DMS79 treated with DMSO at 0.1 percent for 48 hours (cell line): ENCODE data around the gene MASP2.
A peak's percentile ranks its signal among the peaks of the same experiment; 100 is the strongest.
"Not testable (repeated sequence)": the region's sequence is repeated elsewhere in the genome, so short reads cannot be mapped to it uniquely, and the experiment has no call there.

Experiments used
- DNase-seq: peaks from one replicate; lab custom pipeline; 2025; lab: John Stamatoyannopoulos, UW

MASP2 gene

GRCh38 chr1:11039351-11040104 lies 7.5 kb downstream of the MASP2 start:
- DNase-seq, result no peak

DNA sequence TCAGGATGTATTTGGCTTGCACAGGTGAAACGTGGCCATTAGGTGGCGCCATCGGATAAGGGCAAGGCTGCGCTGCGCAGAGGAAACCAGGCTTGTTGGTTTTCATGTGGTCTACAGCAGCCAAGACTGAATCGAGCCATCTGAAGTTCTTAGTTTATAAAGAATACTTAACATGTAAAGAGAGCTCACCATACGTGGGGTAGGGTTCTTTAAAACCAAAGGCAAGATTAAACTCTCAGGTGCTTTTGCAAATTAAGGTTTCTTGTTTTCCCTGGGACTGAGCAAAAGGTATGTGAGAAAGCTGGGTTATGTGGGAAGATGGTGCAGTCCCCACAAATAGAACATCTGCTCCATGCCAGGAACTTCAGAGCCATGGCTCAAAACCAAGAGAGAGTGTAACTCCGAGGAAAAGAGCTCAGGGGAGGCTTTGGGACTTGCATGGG lies 9.3 kb downstream of the MASP2 start:
- peak; percentile 92 for DNase-seq

- not testable (repeated sequence) for DNase-seq
Observed at GRCh38 chr1:11037019-11037739, 9.9 kb downstream of the MASP2 start.

DNA sequence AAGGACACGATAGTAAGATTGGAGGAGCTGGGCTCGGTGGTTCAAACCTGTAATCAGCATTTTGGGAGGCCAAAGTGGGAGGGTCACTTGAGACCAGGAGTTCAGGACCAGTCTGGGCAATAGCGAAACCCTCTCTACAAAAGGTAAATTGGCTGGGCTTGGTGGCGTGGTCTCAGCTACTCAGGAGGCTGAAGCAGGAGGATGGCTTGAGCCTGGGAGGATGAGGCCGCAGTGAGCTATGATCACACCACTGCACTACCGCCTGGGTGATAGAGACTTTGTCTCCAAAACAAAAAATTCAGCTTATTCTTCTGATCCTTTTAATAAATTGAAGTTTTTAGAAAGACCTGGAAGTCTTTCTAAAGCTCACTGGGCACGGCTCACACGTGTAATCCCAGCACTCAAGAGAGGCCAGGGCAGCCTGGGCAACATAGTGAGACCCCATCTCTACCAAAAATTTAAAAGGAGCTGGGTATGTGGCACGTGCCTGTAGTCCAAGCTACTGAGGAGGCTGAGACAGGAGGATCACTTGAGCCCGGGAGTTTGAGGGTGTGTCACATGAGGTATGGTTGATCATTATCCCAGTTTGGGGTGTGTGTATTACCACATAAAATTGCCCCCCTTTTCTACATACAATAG lies 15.3 kb downstream of the MASP2 start:
- DNase-seq, result no peak

GRCh38 chr1:11030865-11031264 lies 16.2 kb downstream of the MASP2 start:
- no peak for DNase-seq

DNA sequence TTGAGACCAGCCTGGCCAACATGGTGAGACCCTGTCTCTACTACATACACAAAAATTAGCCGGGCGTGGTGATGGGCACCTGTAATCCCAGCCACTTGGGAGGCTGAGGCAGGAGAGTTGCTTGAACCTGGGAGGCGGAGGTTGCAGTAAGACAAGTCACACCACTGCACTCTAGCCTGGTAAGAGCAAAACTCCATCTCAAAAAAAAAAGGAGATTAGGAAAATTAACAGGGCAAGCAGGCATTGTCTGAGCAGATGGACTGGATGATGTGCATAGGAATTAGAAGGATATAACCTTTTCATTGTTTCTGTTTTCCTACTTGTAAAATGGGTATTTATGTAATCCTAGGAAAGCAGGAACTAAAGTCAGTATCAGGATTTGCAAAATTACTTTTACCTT lies 19.0 kb downstream of the MASP2 start:
- no peak for DNase-seq

DNA sequence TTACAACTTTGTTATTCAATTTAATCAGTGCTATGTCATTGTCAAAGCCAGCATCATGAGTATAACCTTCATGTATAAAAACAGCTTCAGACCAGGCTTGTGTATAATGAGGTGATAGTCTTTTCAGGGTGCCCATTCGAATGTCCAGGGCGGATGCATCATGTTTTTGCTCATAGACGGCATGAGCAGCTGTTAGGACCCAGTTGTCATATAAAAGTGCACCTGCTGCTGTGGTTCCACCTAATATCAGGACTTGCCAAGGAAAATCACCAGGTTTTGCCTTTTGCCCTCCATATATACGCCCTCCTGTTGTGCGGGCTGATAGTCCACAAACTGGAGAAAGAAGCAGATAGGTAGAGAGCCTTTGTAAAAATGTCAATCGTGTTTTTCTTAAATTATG lies 19.7 kb downstream of the MASP2 start:
- no peak for DNase-seq

GRCh38 chr1:11026903-11027302 lies 20.1 kb downstream of the MASP2 start:
- DNase-seq, result no peak

GRCh38 chr1:11026052-11026451 lies 21.0 kb downstream of the MASP2 start:
- no peak for DNase-seq

- DNase-seq, result no peak
Observed at GRCh38 chr1:11025618-11026017, 21.4 kb downstream of the MASP2 start.

DNA sequence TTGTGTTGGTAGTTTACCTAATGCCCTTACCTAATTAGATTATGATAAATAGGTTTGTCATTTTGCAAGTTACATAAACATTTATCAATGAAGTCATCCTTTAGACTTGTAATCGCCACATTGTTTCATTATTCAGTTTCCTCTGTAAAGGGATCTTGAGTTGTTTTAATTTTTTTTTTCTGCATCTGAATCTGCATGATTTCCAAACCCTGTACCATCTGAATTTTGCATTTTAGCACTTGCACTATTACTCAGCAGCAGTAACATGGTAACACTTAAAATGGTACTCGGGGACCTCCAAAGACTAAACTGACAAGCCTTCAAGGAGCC lies 22.2 kb downstream of the MASP2 start:
- DNase-seq, result no peak

DNA sequence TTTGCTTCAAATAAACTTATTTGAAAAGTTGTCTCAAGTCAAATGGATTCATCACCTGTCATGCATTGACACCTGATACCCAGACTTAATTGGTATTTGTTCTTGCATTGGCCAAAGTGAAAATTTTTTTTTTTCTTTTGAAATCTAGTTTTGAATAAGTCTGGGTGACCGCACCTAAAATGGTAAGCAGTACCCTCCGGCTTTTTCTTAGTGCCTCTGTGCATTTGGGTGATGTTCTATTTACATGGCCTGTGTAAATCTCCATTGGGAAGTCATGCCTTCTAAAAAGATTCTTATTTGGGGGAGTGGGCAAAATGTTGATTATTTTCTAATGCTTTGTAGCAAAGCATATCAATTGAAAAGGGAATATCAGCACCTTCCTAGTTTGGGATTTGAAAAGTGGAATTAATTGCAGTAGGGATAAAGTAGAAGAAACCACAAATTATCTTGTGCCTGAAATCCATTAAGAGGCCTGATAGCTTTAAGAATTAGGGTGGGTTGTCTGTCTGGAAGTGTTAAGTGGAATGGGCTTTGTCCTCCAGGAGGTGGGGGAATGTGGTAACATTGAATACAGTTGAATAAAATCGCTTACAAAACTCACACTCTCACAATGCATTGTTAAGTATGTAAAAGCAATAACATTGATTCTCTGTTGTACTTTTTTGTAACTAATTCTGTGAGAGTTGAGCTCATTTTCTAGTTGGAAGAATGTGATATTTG lies 22.7 kb downstream of the MASP2 start:
- no peak for DNase-seq

GRCh38 chr1:11023201-11023600 lies 23.8 kb downstream of the MASP2 start:
- no peak for DNase-seq

DNA sequence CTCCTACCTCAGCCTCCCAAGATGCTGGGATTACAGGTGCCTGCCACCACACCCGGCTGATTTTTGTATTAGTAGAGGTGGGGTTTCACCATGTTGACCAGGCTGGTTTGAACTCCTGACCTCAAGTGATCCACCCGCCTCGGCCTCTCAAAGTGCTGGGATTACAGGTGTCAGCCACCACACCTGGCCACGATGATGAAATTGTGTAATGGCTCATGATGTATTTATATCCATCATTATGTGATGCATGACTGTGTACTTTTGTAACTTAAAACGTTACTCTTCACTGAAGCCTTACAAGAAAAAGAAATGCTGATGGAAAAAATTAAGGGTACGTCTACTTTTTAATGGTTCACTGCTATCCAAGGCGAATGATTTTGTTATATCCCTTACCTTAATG lies 27.1 kb downstream of the MASP2 start:
- no peak for DNase-seq

- not testable (repeated sequence) for DNase-seq
Observed at GRCh38 chr1:11019358-11019757, 27.7 kb downstream of the MASP2 start.

DNA sequence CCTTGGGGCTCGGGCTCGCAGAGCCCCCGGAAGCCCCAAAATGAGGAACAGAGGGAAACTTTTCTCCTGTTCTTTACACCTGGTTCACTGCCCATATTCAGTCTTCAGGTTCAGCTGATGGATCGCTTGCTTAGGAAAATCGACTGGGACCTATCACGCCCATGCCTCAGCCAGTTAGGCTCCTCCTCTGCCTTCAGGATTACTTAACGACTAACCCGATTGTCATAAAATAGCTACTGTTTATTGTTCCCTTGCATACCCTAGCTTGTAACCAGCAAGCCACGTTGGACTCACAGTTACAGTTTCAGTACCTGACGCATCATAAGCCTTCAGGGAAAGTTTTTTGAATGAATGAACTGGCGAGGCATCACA lies 33.9 kb downstream of the MASP2 start:
- peak; percentile 58 for DNase-seq

DNA sequence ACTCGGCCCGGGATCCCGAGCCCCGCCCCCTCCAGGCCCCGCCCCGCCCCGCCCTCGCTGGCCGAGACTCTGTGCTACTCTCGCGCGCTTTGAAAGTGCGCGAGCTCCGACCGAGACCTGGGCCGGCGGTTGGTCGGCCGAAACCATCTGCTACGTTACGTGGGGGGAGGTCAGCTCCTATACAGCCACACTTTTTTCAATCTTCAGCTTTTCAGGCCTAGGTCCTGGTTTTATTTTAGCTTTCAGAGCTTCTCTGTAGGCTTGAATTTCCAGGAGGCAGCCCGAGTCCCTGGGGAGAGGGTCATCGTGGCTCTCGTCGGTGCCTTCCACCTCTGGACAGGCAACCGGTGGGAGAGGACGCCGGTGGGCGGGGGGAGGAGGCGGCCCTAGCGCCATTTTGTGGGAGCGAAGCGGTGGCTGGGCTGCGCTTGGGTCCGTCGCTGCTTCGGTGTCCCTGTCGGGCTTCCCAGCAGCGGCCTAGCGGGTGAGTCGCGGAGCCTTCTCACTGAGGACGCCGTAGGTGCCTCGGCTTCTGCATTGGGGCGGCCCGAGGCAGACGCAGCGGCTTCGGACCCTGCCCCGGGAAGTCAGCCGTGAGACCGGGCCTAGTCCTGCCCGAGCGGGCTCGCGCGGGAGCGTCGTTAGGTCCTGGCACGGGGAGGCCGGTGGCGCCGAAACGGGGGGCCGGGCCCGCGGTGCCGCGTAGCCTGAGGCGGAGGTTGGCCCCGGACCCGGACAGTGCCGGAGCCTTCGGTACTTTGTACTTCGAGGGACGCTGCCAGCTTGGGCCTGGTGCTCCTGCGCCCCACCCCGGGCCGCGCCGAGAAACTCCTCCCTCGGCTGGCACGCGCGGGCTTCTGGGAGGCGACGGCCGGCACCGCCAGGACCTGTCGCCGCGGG lies 34.5 kb downstream of the MASP2 start, which contains the start of gene TARDBP:
TSS of gene TARDBP (plus strand) at position 395 of the 900 bp plus-strand sequence. CDS start 1,074 bp downstream, outside the sequence.
- DNase-seq, result peak; percentile 97

DNA sequence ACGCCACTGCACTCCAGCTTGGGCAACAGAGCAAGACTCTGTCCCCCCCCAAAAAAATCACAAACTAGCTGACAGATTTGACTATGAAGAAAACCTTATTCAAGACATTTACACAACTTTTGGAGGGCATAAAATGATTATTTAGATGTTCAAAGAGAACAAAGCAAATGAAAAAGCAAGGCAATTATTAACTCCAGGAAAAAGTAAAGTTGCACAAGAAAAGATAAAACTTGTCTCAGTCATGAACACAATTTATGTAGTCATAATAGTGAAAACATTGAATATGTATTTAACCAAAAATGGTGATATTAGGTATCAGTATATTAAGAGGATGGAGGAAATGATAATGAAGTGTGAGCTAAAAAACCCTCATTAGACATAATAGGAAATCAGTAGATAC lies 46.5 kb downstream of the MASP2 start:
- no peak for DNase-seq

DNA sequence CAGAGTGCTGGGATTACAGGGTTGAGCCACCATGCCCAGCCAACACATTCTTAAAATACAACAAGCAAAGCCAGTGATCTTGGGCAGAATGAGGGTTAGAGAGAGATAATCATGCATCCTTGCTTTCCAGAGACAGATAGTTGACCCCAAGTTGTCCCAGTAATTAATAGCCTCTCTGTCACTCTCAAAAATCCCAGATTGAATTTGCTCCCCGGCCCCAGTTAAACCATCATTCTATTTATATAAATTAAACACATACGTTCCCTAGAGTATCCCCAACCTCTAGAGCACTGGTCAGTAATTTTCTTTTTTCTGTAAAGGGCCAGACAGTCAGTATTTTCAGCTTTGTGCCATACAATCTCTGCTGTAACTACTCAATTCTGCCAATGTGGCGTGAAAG lies 50.9 kb downstream of the MASP2 start:
- DNase-seq, result no peak

DNA sequence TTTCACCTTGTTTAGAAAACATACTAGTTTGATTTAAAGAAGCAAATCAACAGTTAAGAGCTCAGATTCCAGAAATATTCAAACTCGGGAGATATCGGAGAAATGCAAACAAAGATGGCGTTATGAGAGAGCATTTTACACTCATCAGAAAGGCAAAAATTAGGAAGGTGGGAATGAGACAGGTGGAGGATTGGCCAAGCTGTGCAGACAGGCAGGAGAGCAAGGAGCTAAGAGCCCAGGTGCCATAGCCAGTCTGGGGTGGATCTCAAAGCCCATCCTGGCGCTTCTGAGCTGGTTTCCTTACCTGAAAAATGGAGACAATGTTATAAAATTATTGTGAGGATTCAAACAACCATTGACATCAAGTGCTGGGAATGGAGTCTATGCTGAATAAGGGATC lies 54.2 kb downstream of the MASP2 start:
- DNase-seq, result no peak

GRCh38 chr1:10992004-10992403 lies 55.0 kb downstream of the MASP2 start:
- DNase-seq, result not testable (repeated sequence)
